ENCODE measurements around the gene FRMPD1. TPM values are rescaled to one million over a fixed set of nuclear protein-coding genes. Genes with fewer than 3 reads are reported as not detected.

The FRMPD1 gene
- total and polyA plus RNA-seq, 4 donors: 0.06 to 0.25 (median 0.06) TPM; not detected in 1

DNA sequence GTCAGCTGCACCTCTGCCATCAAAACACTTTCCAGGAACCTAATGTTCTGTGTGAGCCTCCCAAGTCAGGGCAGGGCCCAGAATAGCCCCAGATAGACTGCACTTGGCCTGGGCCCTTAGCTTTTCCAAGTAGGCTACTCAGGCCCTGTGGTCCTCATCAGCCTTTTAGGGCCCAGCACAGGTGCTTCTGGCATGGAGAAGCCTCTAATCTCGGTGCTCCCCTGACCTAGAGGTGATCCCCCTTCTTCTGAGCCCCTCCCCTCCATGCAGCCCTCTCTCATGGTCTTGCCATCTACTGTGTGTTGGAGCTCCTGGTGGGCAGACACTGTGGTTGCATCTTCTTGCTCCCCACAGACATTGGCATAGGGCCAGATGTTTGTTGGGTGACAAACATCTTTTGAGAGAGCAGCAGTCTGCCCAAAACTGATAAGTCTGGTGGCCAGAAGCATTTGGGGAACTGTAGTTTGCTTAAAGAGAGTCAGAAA, 28.1 kb downstream of the FRMPD1 start:
- H3K9ac ChIP-seq (ENCODE audit: insufficient read depth in 1 of 2, low read length in 2 of 2): no peak overlapping the region
- no peaks in the 10 kb centered on the region for H3K4me1 ChIP-seq (ENCODE audit: control insufficient read depth in 5 of 5, insufficient read depth in 5 of 5, low read length in 5 of 5)
- no peak for DNase-seq
- ATAC-seq (ENCODE audit: insufficient read depth, low FRiP score): no peak
- H3K4me3 ChIP-seq: no peak overlapping the region
- TF ChIP-seq, protein P1, sequence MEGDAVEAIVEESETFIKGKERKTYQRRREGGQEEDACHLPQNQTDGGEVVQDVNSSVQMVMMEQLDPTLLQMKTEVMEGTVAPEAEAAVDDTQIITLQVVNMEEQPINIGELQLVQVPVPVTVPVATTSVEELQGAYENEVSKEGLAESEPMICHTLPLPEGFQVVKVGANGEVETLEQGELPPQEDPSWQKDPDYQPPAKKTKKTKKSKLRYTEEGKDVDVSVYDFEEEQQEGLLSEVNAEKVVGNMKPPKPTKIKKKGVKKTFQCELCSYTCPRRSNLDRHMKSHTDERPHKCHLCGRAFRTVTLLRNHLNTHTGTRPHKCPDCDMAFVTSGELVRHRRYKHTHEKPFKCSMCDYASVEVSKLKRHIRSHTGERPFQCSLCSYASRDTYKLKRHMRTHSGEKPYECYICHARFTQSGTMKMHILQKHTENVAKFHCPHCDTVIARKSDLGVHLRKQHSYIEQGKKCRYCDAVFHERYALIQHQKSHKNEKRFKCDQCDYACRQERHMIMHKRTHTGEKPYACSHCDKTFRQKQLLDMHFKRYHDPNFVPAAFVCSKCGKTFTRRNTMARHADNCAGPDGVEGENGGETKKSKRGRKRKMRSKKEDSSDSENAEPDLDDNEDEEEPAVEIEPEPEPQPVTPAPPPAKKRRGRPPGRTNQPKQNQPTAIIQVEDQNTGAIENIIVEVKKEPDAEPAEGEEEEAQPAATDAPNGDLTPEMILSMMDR (IDR thresholded peaks at IDR 0.05; ENCODE audit: control extremely low read depth, extremely low read depth): no peak
- peaks cover 0 to 2% (median 0%) of the 10 kb centered on the region in 4 donors for H3K9me3 ChIP-seq (ENCODE audit: control insufficient read depth in 4 of 4, insufficient read depth in 3 of 4, low read length in 3 of 4)
- WGBS, 2 donors: 61 to 79% methylated on average over 1 of the region's 1 CpG
- H3K27ac ChIP-seq (ENCODE audit: low read depth in 1 of 2, low read length in 1 of 2): no peak overlapping the region
- no peaks in the 10 kb centered on the region for H3K36me3 ChIP-seq (ENCODE audit: control insufficient read depth in 4 of 4, insufficient read depth in 4 of 4, low read length in 4 of 4)
- H3K27me3 ChIP-seq (ENCODE audit: control insufficient read depth in 3 of 3, insufficient read depth in 3 of 3, low read length in 2 of 3): peaks cover 0 to 15% (median 0%) of the 10 kb centered on the region in 3 donors

DNA sequence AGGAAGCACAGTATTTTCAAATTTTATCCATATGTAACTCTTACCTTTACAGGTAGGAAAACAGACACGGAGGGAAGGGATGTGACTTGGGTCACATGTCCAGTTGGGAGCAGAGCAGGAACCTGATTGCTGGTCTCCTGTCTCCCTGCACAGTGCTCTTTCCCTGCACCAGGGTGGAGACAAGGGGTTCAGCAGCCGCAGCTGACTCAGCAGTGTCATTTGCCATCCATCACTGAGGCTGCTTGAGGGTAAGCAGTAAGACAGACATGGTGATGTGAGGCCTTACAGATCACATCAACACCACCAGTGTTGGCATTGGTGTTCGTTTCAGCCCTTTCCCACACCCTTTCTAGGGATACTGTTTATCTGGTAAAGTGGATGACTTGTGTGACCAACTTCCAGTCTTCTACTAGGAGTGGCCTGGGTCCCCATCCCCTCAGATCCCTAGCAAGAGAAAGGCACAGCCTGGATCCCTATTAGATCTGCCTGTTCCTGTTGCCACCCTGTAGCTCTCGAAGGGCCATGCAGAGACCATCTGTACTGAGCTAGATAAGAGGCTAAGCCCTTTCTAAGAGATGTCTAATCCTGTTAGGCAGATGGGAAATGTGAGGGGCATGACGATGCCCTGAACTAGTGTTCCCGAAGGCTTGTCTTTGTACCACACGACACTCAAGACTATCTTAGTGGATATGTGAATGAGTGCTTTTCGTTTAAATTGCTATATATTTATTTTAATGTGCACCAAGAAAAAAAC, 29.1 kb downstream of the FRMPD1 start:
- DNase-seq (no peak), ATAC-seq (ENCODE audit: insufficient read depth, low FRiP score) (no peak)
- Histone ChIP-seq H3K4me1 (ENCODE audit: control insufficient read depth in 5 of 5, insufficient read depth in 5 of 5, low read length in 5 of 5) (no peaks in the 10 kb centered on the region), H3K27me3 (ENCODE audit: control insufficient read depth in 3 of 3, insufficient read depth in 3 of 3, low read length in 2 of 3) (peaks cover 0 to 15% (median 0%) of the 10 kb centered on the region in 3 donors), H3K36me3 (ENCODE audit: control insufficient read depth in 4 of 4, insufficient read depth in 4 of 4, low read length in 4 of 4) (no peaks in the 10 kb centered on the region), H3K4me3 (no peak overlapping the region), H3K9ac (ENCODE audit: insufficient read depth in 1 of 2, low read length in 2 of 2) (no peak overlapping the region), H3K9me3 (ENCODE audit: control insufficient read depth in 4 of 4, insufficient read depth in 3 of 4, low read length in 3 of 4) (peaks cover 0 to 2% (median 0%) of the 10 kb centered on the region in 4 donors), H3K27ac (ENCODE audit: low read depth in 1 of 2, low read length in 1 of 2) (no peak overlapping the region)
- TF ChIP-seq, protein P1 (IDR thresholded peaks at IDR 0.05; ENCODE audit: control extremely low read depth, extremely low read depth): no peak
- WGBS, 2 donors: 75 to 85% methylated on average over 8 of the region's 8 CpGs

DNA sequence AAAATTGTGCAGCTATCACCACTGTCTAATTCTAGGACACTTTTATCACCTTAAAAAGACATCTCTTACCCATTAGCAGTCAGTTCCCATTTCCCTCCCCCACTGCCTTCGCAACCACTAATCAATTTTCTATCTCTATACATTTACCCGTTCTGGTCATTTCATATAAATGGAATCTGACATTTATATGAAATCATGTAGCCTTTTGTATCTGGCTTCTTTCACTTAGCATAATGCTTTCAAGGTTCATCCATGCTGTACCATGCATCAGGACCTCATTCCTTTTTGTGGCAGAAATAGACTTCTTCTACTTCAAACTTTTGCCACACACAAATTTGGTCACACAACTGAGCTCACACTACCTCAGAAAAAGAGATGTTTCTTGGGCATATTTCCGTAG, 32.2 kb downstream of the FRMPD1 start:
- H3K27me3 ChIP-seq (ENCODE audit: control insufficient read depth in 3 of 3, insufficient read depth in 3 of 3, low read length in 2 of 3): peaks cover 0 to 8% (median 0%) of the 10 kb centered on the region in 3 donors
- H3K4me3 ChIP-seq: no peak overlapping the region
- no peak overlapping the region for H3K27ac ChIP-seq (ENCODE audit: low read depth in 1 of 2, low read length in 1 of 2)
- ATAC-seq (ENCODE audit: insufficient read depth, low FRiP score) (no peak), DNase-seq (no peak)
- H3K9ac ChIP-seq (ENCODE audit: insufficient read depth in 1 of 2, low read length in 2 of 2): no peak overlapping the region
- no peaks in the 10 kb centered on the region for H3K4me1 ChIP-seq (ENCODE audit: control insufficient read depth in 5 of 5, insufficient read depth in 5 of 5, low read length in 5 of 5)
- no peaks in the 10 kb centered on the region for H3K36me3 ChIP-seq (ENCODE audit: control insufficient read depth in 4 of 4, insufficient read depth in 4 of 4, low read length in 4 of 4)
- H3K9me3 ChIP-seq (ENCODE audit: control insufficient read depth in 4 of 4, insufficient read depth in 3 of 4, low read length in 3 of 4): peaks cover 0 to 2% (median 0%) of the 10 kb centered on the region in 4 donors
- TF ChIP-seq, protein P1 (IDR thresholded peaks at IDR 0.05; ENCODE audit: control extremely low read depth, extremely low read depth): no peak
- WGBS, 2 donors: 83 to 86% methylated on average over 3 of the region's 3 CpGs
